ENCODE measurements around the gene CDC34. TPM values are rescaled to one million over a fixed set of nuclear protein-coding genes. Genes with fewer than 3 reads are reported as not detected.

The CDC34 gene, protein sequence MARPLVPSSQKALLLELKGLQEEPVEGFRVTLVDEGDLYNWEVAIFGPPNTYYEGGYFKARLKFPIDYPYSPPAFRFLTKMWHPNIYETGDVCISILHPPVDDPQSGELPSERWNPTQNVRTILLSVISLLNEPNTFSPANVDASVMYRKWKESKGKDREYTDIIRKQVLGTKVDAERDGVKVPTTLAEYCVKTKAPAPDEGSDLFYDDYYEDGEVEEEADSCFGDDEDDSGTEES
- total RNA-seq (2014; rRNA removed; shearing (Covaris generic)), result 105 and 108 TPM in 2 replicates

DNA sequence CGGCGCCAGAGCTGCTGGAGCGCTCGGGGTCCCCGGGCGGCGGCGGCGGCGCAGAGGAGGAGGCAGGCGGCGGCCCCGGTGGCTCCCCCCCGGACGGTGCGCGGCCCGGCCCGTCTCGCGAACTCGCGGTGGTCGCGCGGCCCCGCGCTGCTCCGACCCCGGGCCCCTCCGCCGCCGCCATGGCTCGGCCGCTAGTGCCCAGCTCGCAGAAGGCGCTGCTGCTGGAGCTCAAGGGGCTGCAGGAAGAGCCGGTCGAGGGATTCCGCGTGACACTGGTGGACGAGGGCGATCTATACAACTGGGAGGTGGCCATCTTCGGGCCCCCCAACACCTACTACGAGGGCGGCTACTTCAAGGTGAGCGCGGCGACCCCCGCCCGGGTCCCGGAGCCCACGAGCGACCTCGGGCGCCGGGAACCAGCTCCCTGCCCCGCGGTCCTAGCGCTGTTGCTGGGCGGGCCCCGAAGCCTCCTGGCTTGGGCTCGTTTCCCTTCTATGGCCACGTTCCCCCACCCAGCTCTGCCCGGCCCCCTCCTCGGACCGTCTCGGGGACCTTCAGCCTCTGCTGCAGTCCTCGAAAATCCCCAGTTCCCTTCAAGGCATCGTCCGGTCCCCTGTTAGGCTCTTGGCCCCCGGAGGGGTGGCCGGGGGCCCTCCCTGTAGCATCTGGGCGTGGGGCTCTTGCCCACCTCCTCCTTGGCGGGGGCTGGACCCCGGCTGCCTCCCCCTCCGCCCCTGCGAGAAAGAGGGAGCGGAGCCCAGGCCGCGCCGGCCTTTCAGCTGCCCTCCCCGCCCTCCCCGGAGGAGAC, at the start of gene CDC34:
TSS of gene CDC34 (plus strand) at position 8 of the 808 bp plus-strand sequence. CDS start at position 180, 172 bp downstream.
- no peak for DNase-seq (ENCODE audit: low read depth)

GRCh38 chr19:482186-483041, 49.1 kb upstream of the CDC34 start:
- DNase-seq (ENCODE audit: low read depth), result no peak

GRCh38 chr19:483332-484072, 48.1 kb upstream of the CDC34 start:
- DNase-seq (ENCODE audit: low read depth), result no peak

- no peak for DNase-seq (ENCODE audit: low read depth)
Observed at GRCh38 chr19:484494-484893, 47.1 kb upstream of the CDC34 start.

DNA sequence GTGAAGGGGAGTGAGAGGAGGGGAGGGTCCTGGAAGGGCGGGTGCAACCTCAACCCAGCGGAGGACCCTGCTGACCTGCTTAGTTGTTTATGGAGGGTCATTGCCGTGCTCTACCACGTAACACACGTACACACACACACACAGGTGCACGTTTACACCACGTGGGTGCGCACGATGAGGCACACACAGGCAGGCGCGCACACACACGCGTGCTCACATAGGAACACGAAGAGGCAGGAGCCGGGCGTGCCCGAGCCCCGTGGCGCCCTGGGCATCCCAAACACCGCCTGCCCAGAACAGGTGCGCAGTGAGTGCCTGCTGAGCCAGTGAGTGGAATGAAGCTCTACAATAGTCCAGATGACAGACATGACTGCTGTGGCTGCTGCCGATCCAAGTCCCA, 46.5 kb upstream of the CDC34 start:
- no peak for DNase-seq (ENCODE audit: low read depth)

DNA sequence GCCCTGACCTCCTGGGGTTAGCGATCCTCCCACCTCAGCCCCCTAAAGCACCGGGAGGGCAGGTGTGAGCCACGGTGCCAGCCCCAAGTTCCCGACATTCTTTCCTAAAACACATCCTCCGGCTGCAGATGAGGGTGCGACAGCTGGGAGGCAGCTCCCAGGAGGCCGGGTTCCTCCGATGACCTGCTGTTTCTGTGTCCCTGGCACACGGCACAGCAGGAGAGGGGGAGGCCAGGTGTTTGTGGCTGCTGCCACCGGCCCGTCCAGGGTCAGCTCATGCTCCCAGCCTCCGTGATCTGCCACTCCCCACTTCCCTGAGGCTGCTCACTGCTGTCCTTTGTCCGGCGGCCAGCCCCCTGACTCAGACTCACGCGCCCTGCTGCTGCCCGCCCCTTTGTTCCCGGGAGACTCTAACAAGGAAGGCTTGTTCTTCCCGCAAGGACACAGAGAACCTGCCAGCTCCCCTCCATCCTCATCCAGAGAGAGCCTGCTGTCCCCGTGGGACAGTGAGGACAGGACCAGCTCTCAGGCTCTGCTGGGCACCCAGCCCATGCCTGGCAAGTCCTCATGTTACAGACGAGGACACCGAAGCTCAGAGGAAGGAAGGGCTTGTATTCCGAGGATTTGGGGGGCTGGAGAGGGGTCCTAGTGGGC, 45.9 kb upstream of the CDC34 start:
- DNase-seq (ENCODE audit: low read depth), result peak; percentile 60

- DNase-seq (ENCODE audit: low read depth), result peak; percentile 97
Observed at GRCh38 chr19:488505-489417, 42.8 kb upstream of the CDC34 start.

GRCh38 chr19:489418-490196, 42.0 kb upstream of the CDC34 start:
- DNase-seq (ENCODE audit: low read depth), result no peak

GRCh38 chr19:491146-491741, 40.3 kb upstream of the CDC34 start:
- DNase-seq (ENCODE audit: low read depth), result no peak

GRCh38 chr19:492091-492531, 39.4 kb upstream of the CDC34 start:
- DNase-seq (ENCODE audit: low read depth), result no peak

DNA sequence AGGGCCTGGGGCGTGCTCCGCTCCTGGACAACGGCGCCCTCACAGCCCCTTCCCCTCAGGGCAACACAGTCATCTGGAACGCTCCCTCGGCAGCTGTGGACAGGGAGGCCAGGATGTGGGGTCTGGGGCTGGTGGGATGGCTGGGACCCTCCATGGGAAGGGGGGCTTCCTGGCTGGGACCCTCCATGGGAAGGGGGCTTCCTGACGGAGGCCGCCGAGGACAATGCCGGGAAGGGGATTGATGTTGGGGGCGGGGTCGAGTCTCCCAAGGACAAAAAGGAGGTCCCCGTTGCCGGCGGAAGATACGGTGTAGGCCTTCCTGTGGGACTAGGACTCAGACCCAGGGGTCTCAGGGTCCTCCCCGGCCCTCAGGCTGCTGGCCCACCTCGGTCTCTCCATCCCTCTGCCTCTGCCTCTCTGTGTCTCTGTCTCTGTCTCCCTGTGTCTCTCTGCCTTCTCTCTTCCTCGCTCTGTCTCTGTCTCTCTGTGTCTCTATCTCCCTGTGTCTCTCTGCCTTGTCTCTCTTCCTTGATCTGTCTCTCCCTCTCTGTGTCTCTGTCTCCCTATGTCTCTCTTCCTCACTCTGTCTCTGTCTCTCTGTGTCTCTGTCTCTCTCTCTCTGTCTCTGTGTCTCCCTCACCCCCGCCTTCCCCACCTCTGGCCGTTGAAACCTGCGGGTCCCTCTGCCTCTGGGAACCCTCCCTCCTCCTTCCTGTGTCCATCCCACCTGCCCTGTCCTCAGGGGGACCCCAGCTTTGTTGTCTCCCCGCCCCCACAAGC, 38.0 kb upstream of the CDC34 start:
- no peak for DNase-seq (ENCODE audit: low read depth)

- DNase-seq (ENCODE audit: low read depth), result no peak
Observed at GRCh38 chr19:494171-495080, 37.1 kb upstream of the CDC34 start.

DNA sequence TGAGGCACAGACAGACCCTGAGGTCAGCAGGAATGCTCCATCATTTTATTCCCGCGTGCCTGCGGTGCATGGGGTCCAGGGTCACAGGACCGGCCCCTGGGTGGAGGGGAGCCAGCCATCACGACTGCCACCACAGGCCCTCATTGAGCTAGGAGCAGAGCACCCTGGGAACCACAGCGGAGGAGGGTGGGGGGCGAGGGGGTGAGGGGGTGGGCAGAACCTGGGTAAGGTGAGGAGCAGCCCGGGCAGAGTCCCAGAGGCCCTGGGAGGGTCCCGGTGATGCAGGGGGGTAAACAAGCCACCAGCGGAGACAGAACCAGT, 36.5 kb upstream of the CDC34 start:
- no peak for DNase-seq (ENCODE audit: low read depth)

- peak; percentile 68 for DNase-seq (ENCODE audit: low read depth)
Observed at GRCh38 chr19:495402-496111, 36.0 kb upstream of the CDC34 start.

DNA sequence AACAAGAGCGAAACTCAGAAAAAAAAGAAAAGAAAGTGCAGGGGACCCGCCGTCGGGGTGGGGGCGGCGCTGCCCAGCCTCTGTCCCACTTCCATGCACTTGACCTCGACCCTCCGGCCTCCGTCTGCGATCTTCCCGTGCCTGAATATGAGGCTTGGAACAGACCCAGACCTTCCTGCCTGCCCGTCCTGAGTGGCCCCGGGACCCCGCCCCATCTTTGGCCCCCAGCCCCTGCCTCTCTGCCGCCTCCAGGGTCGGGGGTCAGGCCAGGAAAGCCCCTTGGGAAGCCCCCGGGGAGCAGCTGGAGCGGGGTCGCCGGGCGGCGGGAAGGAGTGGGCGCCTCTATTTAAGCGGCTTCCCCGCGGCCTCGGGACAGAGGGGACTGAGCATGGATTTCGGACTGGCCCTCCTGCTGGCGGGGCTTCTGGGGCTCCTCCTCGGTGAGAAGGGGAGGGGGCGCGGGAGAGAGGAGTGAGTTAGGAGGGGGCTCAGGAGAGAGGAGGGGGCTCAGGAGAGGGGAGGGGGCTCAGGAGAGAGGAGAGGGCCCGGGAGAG, 35.4 kb upstream of the CDC34 start, which contains the start of gene MADCAM1:
TSS of gene MADCAM1 (plus strand) at position 375 of the 554 bp plus-strand sequence. CDS start at position 389, 14 bp downstream.
- DNase-seq (ENCODE audit: low read depth), result no peak

GRCh38 chr19:496986-497385, 34.6 kb upstream of the CDC34 start:
- DNase-seq (ENCODE audit: low read depth), result no peak

All from Daoy (cell line).